Measurements from ENCODE around the gene MUSK.

- TF ChIP-seq CTCF (IDR thresholded peaks at IDR 0.05; ENCODE audit: low read length) (no peak), EZH2 (IDR thresholded peaks at IDR 0.05; ENCODE audit: borderline replicate concordance, low read length) (no peak)
Measured at GRCh38 chr9:110672873-110673510, 4.4 kb downstream of the MUSK start.

Data from OCI-LY1 (cell line).